Activated T-cell treated with anti-CD3 and anti-CD28 coated beads, Interleukin-2, amount 50 U/mL, for 1 hour (primary cell): ENCODE measurements around the gene PHPT1.
"Not testable (repeated sequence)": the region's sequence is repeated elsewhere in the genome, so short reads cannot be mapped to it uniquely, and the experiment has no call there.

Experiments
- DNase-seq: peaks from one replicate; pipeline ENCODE4 v3.0.0-alpha.2; 2020

The PHPT1 gene

DNA sequence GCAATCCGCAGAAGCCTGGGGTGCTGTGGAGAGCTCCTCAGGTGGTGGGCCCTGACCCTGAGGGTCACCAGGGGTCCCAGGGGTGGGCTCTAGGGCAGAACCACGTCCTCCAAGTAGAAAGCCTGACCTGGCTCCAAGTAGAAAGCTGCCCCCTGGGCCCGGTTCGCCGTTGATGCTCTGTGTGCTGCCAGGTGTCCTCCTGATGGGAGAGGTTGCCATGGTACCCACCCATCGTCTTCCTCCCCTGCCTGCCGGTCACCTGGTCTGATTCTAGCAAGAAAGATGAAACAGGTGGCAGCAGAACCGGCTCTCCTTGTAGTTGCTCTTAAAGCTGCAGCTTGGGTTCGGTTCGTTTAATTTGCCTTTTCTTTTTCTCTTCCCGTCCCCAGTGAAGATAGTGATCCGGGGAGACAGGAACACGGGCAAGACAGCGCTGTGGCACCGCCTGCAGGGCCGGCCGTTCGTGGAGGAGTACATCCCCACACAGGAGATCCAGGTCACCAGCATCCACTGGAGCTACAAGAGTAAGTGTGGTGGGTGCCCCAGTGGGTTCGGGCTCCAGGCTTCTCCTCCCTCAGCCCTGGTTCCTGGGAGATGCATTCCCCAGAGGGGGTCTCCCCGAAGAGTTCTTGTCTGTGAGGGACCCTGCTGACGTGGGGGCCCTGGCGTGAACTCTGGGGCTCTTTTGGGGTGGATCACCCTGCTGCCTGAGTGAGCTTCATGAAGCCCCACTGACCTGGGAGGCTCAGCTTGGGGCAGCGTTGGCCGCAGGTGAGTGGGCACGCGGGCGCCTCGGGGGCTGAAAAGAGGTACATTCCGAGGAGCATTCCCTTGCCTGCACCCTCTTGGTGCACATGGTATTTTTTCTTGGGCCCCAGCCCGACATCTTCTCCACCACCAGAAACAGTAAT, 25.8 kb upstream of the PHPT1 start:
- no peak for DNase-seq

DNA sequence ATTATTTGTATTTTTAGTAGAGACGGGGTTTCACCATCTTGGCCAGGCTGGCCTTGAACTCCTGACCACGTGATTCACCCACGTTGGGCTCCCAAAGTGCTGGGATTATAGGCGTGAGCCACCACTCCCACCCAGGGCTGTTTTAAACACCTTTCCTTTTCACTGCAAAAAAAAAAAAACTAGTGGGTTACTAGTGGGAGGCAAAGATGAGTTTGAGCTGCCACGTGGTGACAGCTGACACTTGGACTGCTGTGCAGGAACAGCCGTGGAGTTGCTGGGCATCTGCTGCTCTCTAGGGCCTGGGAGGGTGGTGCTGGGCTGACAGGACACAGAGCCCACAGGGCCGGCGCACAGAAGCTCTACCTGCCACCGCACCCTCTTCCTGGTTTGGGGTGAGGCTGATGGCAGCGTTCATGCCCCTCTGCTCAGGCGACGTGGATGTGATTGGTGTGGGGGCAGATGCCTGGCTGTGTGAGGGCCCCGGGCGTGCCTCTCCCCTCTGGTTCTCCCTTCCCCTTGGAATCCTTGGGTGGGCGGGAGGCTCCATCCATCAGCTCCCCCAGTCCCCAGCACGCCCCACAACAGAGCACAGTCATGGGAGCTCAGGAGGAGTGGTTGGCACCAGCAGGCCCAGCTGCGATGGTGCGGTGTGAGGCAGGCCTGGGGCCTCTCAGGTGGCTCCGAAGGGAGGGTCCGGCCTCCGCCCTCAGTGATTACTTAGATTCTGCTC, 24.5 kb upstream of the PHPT1 start:
- no peak for DNase-seq

DNA sequence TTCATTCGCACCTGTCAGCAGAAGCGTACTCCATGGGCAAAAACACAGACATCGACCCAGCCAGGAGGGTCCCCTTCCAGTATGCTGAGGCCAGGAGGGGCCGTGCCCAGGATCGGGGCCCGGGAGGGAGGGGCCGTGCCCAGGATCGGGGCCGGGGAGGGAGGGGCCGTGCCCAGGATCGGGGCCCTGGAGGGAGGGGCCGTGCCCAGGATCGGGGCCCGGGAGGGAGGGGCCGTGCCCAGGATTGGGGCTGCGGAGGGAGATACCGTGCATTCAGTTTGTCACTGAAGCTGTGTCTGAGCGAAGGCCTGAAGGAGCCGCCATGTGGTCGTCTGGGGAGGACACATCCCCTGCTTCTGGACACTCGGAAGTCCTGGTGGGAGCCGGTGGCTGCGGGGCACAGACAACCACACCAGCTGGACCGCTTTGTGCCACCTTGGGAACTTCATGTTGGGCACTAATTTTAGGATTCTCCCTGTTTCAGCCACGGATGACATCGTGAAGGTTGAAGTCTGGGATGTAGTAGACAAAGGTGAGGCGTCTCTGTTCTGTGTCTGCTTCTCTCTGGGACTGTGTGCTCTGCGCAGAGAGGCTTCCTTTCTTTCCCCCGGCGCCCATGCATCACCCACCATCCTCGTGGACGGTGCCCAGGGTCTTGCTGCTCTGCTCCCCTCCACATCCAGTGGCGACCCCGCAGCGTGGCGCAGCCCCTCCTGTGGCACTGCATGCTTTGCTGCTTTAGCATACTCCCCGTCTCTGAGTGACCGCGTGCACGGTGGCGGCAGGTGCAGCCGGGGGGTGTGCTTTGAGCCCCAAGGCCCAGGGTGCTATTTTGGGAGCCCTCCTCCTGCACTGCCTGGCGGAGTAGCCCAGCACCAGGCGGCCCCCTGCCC, 23.7 kb upstream of the PHPT1 start:
- no peak for DNase-seq

DNA sequence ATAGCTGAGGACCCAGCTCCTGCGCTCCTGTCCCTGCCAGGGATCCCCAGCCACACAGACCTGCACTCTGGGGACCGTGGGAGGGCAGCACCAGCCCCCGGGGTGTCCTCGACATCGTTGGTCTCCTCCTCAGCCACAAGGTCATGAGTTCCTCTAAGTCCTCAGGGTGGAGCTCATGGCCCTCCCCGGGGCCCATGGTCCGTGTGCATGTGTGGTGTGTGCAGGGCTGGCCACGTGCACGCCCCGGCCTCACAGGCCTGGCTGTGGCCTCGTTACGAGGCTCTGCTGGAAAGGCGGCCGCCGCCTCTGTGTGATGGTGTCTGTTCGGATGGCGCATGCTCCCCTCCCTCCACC, 23.0 kb upstream of the PHPT1 start:
- no peak for DNase-seq

DNA sequence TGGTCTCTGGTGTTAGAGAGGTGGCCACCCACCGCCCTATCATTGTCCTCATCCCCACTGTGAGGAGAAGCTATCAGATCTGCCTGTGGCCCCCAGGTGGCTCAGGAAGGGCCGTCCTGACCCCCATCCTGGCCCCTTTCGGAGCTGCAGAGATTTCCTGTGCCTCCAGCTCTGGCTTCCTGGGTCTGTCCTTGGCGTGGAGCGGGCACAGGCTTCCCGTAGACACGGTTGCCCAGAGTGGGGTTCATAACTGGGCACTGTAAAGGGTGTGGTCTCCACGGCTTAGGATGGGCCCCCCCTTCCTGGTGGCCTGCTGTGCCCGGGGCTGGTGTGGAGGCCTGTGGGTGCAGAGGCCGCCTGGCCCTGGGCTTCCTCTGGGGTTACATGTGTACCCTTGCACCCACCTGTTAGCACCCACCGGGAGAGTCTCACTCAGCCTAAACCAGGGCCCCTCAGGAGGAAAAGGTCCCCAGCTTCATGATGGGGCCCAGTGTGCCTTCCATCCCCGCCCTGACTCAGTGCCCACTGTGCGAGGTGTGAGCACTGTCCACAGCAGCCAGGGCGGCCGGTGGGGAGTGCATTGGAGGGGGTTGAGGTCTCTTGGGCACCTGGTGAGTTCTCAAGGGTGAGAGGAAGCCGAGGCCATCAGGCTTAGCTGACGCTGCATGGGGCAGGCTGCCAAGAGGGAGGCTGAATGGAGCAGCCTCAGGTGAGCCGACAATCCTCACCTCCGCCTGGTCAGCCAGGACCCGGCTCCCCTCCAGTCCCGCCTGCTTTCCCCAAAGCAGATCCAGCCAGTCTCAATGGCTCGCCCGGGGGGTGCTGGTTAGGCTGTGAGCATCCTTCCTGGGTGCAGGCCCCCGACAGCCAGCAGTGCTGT, 22.3 kb upstream of the PHPT1 start:
- DNase-seq: no peak

DNA sequence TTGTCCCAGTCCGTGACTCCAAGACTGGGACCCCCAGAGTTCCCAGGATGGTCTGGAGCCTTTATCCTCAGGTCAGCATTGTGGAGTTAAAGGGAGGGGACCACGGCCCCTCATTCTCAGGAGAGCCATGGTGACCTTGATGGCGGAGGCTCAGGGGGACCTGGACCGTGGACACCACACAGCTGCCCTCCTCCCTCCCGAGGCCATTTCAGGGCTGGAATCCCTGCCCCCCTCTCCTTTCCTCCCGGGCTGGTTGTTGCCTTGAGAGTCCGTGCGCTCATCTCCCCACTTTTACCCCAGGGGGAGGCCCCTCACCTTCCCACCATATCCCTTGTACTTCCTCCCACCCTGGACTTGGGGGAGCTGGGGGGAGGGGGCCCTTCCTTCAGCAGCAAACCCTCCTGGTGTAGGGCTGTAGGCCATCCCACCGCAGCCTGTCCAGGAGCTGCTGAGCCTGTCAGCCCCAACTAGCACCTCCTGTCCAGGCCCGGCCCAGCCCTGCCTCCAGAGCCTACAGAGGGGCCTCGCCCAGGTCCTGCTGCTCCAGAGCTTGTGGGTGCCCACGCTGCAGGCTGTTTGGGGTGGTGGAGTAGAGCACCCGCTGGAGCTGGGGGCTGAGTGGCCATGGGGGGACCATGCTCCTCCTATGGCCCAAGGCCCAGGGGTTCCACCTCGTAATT, 21.3 kb upstream of the PHPT1 start:
- DNase-seq: no peak

DNA sequence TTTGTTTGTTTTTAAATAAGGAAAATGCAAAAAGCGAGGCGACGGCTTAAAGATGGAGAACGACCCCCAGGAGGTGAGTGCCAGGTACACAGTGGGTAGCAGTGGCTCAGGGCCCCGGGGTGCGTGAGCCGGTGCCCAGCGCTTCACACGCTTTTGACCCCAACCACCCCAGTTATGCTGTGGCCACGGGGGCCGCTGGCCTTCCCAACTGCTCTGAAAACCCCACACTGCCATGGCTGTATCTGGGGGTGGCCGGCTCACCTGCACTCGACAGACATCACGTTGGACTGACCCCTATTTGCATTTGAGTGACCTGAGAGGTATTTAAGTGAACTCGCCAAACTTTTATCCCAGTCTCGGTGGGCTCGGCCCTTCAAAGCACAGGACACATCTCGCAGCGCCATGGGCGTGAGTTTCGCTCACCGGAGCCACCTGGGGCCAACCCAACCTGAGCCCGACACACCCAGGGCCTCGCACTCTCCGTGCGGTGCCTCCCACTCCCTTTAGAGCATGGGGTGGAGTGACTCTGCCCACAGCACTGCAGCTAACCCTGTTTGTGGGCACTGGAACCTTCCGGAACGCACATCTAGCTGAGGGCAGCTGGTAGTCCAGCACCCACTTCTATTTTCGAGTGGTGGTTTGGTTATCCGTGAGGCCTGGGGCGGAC, 20.6 kb upstream of the PHPT1 start:
- no peak for DNase-seq

DNA sequence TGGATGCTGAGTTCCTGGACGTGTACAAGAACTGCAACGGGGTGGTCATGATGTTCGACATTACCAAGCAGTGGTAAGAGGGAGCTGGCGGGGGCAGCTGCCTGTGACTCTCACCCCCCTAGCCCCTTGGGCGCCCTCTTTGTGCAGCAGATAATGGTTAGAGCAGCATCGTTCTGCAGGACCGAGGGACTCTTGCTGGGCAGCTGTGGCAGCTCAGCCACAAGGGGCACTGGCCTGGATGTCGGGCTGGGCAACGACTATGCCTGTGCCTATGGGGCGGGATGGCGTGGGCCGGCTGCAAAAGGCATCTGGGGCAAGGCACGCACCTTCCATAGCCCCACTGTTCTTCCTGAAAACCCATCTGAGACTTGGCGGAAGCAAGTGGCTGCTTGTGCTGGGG, 19.8 kb upstream of the PHPT1 start:
- DNase-seq: no peak

DNA sequence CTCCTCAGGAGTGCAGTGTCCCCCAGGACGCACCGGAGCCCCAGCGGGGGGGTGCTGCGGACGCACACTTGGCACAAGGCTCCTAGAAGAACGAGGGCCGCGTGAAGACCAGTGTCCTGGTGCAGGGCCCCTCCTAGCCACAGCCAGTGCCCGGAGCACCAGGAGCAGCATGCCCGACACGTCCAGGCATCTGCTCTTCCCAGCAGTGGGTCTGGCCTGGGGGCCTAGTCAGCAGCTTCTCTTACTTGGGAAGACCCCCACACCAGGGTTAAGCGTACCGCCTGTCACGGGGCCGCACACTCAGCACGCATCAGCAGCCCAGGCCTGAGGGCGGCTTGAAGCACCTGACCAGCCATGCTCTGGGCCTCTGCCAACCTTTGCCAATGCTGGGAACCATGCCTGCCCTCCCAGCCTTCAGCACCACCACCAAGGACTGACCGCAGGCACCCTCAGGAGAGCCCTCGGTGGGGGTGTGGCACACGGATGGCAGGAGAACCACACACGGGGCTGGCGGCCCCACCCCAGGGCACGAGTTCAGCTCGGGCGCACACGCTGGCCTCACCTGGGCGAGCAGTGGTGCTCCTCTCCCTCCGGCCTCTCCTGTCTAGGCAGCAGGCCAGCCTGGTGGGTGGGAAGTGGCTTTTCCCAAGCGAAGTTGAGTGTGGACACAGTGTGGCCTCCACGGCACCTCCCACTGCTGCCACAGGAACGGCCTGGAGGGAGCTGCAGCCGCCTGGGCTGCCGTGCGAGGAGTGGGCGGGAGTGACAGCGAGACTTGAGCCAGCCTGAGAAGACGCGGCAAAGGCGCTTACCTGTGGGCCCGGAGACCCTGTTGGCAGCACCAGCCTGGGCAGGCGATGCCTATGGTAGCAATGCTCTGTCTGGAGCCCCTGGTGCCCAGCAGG, 19.0 kb upstream of the PHPT1 start:
- no peak for DNase-seq

DNA sequence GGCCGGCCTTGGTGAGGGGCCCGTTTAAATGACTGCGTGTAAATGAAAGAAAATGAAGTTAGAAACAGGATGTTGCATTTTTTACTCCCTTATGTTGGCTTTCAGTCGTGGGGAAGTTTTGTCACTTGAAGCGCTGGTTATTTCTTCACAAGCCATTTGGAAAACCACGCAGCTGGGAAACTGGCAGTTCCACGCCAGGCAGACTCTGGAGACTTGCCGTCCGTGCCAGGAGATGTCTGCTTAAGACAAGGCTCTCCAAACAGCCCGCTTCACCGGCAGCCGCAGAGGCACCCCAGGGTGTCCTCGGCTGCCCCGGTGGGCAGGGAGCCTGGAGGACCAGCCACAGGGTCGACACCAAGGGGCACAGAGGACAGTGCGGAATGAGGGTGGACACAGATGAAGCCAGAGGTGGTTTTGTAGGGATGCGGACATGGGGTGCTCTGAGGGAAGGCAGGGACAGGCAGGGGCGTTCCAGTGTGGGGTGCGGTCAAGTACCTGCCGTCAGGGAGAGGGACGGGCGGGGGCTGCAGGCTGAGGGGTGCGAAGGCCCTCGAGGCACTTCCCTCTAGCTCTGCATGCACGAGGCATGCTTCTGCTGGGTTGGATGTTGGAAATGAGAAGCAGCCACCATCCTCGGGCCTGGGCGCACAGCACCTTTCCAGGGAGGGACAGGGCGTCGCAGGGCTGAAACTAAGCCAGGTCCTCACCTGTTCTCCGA, 18.0 kb upstream of the PHPT1 start:
- no peak for DNase-seq

DNA sequence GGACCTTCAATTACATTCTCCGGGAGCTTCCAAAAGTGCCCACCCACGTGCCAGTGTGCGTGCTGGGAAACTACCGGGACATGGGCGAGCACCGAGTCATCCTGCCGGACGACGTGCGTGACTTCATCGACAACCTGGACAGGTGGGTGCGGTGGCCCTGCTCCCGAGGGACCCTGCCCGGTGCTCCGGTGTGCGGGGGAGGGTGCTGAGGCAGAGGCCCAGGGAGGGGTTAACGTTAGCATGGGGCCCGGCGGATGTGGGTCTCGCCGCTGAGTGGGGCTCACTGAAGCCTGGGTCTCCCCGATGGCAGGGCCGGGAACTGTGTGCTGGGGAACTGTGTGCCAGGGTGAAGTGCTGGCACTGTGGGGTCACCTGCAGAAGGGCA, 17.5 kb upstream of the PHPT1 start:
- no peak for DNase-seq

DNA sequence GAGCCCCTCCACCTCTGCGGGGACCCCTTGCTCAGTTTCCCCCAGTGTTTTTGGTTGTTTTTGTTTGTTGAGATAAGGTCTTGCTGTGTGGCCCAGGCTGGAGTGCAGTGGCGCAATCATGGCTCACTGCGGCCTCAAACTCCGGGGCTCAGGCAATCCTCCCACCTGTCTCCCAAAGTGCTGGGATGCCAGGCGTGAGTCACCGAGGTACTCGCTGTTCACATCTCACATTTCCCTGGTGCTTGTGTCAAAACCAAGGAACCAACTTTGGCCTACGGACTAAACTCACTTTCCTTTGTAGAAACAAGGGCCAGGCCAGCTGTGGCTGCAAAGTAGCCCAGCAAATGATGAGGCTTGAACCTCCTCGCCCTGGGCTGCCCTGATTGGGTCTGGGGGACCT, 16.6 kb upstream of the PHPT1 start:
- no peak for DNase-seq

DNA sequence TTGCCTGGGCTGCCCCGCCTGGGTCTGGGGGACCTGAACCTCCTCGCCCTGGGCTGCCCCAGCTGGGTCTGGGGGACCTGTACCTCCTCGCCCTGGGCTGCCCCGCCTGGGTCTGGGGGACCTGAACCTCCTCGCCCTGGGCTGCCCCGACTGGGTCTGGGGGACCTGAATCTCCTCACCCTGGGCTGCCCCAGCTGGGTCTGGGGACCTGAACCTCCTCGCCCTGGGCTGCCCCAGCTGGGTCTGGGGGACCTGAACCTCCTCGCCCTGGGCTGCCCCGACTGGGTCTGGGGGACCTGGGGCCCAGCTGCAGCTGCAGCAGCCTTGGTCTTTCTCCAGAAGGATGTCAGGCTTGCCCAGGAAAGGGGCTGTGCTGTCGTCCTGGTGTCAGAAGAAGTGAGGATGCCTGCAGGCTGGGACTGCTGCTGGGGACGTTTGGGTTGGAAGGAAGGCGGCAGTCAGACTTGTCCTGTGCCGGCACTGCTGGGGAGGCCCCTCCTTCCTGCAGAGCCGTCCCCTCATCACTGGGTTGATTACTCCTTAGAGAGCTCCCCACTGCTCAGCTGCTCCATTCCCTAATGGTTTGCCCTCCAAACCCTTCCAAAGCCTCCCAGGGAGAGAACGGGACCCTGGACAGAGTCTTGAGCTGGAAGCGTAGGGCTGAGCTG, 15.7 kb upstream of the PHPT1 start:
- DNase-seq: not testable (repeated sequence)

DNA sequence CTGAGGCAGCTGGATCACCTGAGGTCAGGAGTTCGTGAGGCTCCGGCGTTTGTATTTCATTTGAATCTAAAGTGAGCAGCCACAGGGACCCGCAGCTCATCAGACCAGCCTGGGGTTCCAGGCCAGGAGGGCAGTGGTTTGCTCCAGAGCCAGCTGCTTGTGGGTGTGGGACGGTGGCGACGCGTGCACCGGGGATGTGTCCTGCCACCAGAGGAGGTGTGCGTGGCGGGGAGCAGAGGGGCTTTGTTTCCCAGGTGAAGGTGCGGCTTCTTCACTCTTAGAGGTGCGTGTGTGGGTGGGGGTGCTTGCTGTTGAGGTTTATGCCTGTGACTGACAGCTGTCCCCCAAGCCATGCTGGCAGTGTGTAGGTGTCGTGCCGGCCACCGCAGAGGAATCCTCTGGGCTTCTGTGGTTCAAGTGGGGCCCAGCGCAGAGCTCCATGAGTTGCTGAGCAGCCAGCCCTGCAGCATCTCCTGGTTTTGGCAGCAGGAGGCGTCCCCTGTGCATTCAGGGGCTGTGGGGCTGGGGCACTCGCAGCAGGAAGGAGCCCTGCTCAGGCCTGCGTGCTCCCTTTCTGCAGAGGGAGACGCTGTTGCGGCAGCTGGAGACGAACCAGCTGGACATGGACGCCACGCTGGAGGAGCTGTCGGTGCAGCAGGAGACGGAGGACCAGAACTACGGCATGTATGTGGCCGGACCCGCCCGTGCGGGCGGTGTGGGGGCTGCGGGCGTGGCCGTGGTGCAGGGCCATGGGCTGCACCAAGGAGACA, 13.9 kb upstream of the PHPT1 start:
- DNase-seq: no peak

DNA sequence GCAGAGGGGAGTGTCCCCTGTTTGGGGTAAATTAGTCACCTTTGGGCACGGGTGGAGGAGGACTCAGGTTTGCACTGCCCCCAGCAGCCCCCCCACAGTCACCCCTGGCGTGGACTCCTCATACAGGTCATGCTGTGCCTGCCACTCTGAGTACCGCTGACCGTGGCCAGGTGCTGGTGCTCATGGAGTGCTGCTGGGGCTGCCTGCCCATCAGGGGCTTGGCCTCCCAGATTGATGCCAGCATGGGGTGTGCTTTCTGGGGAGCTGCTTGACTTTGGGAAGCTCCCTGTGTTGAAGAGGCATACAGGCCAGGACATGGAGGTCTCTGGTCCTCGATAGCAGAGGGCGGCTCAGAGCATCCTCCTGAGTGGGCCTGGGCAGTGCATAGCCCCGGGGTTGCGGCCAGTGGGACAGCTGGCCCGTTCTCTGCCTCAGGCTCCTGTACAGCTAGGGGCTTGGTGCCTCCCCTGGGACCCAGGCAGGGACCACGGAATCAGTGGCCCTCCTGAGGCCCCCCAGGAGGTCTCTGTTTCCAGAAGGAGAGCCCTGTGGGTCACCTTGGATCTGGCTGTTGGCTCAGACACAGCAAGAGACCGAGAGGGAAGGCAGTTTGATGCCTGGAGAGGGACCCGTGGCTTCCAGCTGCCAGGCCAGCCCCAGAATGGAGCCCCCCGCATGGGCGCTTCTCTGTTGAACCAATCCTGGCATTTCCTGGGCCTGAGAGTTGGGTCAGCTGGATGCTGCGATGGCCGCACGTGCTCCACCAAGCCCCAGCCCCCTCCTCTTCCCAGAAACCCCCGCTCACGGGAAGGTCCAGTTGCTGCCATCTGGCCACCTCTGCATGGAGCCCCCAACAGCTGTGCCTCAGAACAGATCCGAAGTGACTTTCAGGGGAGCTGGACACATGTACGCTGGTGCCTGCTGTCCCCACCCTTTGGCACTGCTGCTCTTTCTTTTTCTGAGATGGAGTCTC, 13.0 kb upstream of the PHPT1 start:
- DNase-seq: no peak

DNA sequence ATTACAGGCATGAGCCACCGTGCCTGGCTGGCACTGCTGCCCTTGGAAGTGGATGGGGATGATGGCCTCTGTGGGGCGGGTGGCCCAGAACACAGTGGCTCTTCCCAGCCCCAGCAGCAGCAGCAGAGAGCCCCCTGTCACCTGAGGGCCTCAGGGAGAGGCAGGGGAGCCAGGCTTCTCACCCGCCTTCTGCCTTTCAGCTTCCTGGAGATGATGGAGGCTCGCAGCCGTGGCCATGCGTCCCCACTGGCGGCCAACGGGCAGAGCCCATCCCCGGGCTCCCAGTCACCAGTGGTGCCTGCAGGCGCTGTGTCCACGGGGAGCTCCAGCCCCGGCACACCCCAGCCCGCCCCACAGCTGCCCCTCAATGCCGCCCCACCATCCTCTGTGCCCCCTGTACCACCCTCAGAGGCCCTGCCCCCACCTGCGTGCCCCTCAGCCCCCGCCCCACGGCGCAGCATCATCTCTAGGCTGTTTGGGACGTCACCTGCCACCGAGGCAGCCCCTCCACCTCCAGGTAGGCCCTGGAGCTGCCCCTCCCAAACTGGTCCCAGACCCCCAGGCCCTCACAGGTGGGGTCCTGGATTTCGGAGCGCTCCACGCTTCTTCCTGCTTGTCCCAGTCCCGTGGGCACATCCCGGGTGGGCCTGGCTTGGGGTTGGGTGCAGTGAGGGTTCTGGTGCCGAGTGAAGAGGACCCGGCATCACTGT, 11.9 kb upstream of the PHPT1 start:
- DNase-seq: no peak
